ENCODE results near the gene ARHGAP18. TPM values are rescaled to one million over a fixed set of nuclear protein-coding genes. Genes with fewer than 3 reads are reported as not detected.

The ARHGAP18 gene
- total and polyA plus RNA-seq, 12 donors: 2.2 to 15.4 (median 4.1) TPM

- Histone ChIP-seq H3K27me3 (no peaks in the 10 kb centered on the region), H3K9me3 (no peaks in the 10 kb centered on the region), H3K4me1 (peaks cover 0 to 7% (median 0%) of the 10 kb centered on the region in 9 donors), H3K4me3 (no peak overlapping the region), H3K36me3 (peaks cover 0 to 68% (median 0%) of the 10 kb centered on the region in 9 donors), H3K27ac (peak overlapping the region in 1 of 10 donors; percentile 12)
- ATAC-seq: peak in 4 of 8 donors; percentile 38 to 71 (median 48)
- DNase-seq: no peak
- intact Hi-C loops (cut with DNase I): loop anchor here in 2 of 10 donors (10.0 kb wide), 3 partner anchors 115 to 415 kb away; no protein-coding TSS in a partner anchor
- WGBS, 2 donors: 73% methylated on average over 4 of the region's 4 CpGs
- TF ChIP-seq, protein P1, sequence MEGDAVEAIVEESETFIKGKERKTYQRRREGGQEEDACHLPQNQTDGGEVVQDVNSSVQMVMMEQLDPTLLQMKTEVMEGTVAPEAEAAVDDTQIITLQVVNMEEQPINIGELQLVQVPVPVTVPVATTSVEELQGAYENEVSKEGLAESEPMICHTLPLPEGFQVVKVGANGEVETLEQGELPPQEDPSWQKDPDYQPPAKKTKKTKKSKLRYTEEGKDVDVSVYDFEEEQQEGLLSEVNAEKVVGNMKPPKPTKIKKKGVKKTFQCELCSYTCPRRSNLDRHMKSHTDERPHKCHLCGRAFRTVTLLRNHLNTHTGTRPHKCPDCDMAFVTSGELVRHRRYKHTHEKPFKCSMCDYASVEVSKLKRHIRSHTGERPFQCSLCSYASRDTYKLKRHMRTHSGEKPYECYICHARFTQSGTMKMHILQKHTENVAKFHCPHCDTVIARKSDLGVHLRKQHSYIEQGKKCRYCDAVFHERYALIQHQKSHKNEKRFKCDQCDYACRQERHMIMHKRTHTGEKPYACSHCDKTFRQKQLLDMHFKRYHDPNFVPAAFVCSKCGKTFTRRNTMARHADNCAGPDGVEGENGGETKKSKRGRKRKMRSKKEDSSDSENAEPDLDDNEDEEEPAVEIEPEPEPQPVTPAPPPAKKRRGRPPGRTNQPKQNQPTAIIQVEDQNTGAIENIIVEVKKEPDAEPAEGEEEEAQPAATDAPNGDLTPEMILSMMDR (IDR thresholded peaks at IDR 0.05): no peak
Measured at GRCh38 chr6:129609635-129610034, 100.3 kb downstream of the ARHGAP18 start.

DNA sequence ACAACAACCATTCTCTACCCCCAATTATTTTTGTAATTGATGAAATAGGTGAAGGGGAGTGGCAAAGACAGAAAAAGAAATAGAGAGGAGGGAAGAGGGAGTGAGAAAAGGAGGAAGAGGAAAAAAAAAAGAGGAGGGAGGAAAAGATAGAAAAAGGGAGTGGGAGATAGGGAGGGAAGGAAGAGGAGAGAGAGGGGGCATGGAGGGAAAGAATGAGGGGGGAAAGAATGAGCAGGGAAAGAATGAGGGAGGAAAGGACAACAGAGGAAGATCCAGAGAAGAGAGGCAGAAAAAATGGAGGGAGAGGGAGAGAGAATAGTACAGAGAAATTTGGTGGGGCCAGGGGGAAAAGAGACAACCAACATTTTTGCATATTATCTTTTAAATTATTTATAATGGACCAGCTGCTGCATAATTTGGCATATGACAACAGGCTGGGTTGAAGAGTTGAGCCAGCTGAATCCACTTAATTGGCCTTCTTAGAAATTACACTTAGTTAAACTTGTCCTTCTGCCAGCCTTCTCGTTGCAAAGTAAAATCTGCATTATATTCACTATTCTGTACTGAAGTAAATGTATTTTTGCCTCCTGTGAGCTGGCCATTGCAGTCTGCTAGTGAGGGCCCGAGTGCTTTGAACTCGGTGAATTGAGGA is 101.0 kb downstream of the ARHGAP18 start:
- Histone ChIP-seq H3K27ac (peak overlapping the region in 1 of 10 donors; percentile 12), H3K36me3 (peaks cover 0 to 68% (median 0%) of the 10 kb centered on the region in 9 donors)
- intact Hi-C loops (cut with DNase I): loop anchor here in 2 of 10 donors (10.0 kb wide), 3 partner anchors 116 to 416 kb away; no protein-coding TSS in a partner anchor

GRCh38 chr6:129607581-129608186 is 102.3 kb downstream of the ARHGAP18 start:
- no peak for ATAC-seq
- WGBS, 2 donors: 69 to 72% methylated on average over 6 of the region's 6 CpGs
- TF ChIP-seq, protein P1 (IDR thresholded peaks at IDR 0.05): no peak
- intact Hi-C loops (cut with DNase I): loop anchor here in 2 of 10 donors (10.0 kb wide), 3 partner anchors 117 to 417 kb away; no protein-coding TSS in a partner anchor
- Histone ChIP-seq H3K36me3 (peaks cover 0 to 74% (median 0%) of the 10 kb centered on the region in 9 donors), H3K9me3 (no peaks in the 10 kb centered on the region), H3K4me1 (peaks cover 0 to 7% (median 0%) of the 10 kb centered on the region in 9 donors), H3K4me3 (no peak overlapping the region), H3K27ac (no peak overlapping the region), H3K27me3 (no peaks in the 10 kb centered on the region)
- DNase-seq: no peak

More for the DNA sequence above, 101.0 kb downstream of the ARHGAP18 start:
- Histone ChIP-seq H3K27me3 (no peaks in the 10 kb centered on the region), H3K4me3 (no peak overlapping the region), H3K9me3 (no peaks in the 10 kb centered on the region), H3K4me1 (peaks cover 0 to 7% (median 0%) of the 10 kb centered on the region in 9 donors)
- TF ChIP-seq, protein P1 (IDR thresholded peaks at IDR 0.05): no peak
- DNase-seq (no peak), ATAC-seq (peak in 1 of 8 donors; percentile 12)
- WGBS, 2 donors: 73 to 75% methylated on average over 3 of the region's 3 CpGs

- no peak overlapping the region for H3K4me3 ChIP-seq
- 89 to 93% methylated on average over 5 of the region's 5 CpGs for WGBS, 2 donors
- no peaks in the 10 kb centered on the region for H3K27me3 ChIP-seq
- ATAC-seq (no peak), DNase-seq (no peak)
- TF ChIP-seq, protein P1 (IDR thresholded peaks at IDR 0.05): no peak
- H3K4me1 ChIP-seq: peaks cover 0 to 7% (median 0%) of the 10 kb centered on the region in 9 donors
- no peak overlapping the region for H3K27ac ChIP-seq
- H3K9me3 ChIP-seq: no peaks in the 10 kb centered on the region
- peaks cover 0 to 78% (median 0%) of the 10 kb centered on the region in 9 donors for H3K36me3 ChIP-seq
- intact Hi-C loops (cut with DNase I): loop anchor here in 2 of 10 donors (10.0 kb wide), 3 partner anchors 118 to 418 kb away; no protein-coding TSS in a partner anchor
Measured at GRCh38 chr6:129606664-129607063, 103.3 kb downstream of the ARHGAP18 start.
